ENCODE data around the gene STARD8. TPM values are rescaled to one million over a fixed set of nuclear protein-coding genes. Genes with fewer than 3 reads are reported as not detected.

The STARD8 gene
- total RNA-seq, 4 donors from 2014 or later = 14.0 to 25.4 (median 14.9) TPM

DNA sequence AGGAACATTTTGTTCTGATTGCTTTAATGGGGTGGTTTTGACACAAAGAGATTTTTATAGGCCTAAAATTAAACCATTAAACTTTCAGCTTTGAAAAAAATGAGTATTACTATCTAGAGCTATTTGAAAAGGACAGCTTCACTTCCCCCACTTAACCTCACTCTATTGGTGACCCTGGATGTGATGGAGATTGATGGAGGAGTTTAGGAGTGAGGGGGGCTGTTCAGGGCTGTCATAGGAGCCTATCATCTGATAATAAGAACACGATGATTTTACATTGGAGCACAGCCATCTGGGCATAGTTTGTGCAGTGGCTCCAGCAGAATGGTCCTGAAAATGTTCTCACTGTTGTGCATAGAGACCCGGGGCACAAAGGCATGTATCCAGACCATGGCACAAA is 110.3 kb downstream of the STARD8 start:
- TF ChIP-seq, protein P1, sequence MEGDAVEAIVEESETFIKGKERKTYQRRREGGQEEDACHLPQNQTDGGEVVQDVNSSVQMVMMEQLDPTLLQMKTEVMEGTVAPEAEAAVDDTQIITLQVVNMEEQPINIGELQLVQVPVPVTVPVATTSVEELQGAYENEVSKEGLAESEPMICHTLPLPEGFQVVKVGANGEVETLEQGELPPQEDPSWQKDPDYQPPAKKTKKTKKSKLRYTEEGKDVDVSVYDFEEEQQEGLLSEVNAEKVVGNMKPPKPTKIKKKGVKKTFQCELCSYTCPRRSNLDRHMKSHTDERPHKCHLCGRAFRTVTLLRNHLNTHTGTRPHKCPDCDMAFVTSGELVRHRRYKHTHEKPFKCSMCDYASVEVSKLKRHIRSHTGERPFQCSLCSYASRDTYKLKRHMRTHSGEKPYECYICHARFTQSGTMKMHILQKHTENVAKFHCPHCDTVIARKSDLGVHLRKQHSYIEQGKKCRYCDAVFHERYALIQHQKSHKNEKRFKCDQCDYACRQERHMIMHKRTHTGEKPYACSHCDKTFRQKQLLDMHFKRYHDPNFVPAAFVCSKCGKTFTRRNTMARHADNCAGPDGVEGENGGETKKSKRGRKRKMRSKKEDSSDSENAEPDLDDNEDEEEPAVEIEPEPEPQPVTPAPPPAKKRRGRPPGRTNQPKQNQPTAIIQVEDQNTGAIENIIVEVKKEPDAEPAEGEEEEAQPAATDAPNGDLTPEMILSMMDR (IDR thresholded peaks at IDR 0.05; ENCODE audit: low read depth) = no peak

DNA sequence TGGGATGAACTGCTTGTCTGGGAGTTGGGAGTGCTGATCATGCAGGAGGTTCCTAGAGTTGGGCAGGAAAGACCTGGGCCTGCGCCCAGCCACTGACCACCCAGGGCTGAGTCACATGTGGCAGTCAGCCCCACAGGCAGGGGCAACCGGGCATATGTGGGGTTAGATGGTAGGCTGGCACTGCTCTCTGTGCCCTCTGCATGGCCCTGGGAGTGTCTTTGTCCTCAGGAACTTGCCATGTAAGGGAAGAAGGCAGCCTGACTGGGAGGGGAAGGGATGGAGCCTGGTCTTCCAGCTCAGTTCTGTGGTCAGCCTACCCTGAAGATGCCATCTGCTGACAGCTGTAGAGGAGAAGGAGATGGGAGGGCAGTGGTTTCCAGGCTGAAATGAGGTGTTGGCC is 111.2 kb downstream of the STARD8 start:
- TF ChIP-seq, protein P1 (IDR thresholded peaks at IDR 0.05; ENCODE audit: low read depth) = no peak

DNA sequence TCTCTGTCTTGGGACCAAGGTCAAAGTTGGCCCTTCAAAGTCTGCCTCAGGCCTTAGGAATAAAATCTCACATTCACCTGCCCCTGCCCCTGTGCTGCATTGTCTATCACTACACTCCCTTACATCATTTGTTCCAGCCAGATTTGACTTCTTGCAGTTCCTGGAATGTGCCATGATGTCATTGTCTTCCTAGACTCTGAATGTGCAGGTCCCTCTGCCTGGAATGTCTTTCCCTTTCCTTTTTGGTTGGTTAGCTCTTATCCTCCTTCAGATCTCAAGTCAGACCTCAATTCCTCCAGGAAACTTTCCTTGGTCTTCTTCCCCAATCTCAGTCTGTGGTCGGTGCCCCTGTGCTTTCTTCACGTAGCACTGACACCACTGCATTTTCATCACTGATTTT is 113.6 kb downstream of the STARD8 start:
- TF ChIP-seq, protein P1 (IDR thresholded peaks at IDR 0.05; ENCODE audit: low read depth) = no peak

DNA sequence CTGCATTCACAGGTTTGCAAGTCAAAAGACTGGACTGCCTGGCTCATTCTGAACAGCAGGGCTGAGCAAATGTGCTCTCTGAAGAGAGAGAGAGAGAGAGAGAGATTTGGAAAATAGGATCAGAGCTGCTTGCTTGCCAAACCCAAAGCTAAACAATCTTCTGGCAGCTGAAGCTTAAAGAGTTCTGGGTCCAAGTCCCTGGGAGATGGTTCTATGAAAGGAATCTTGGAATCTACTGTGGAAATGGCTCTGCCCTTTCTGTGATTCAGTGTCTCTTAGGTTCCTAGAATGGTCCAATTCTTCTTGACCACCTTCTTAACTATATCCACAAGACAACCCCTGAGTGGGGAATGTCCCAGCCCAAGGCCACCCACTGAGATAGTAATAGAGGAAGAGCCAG is 115.3 kb downstream of the STARD8 start:
- TF ChIP-seq, protein P1 (IDR thresholded peaks at IDR 0.05; ENCODE audit: low read depth) = no peak

DNA sequence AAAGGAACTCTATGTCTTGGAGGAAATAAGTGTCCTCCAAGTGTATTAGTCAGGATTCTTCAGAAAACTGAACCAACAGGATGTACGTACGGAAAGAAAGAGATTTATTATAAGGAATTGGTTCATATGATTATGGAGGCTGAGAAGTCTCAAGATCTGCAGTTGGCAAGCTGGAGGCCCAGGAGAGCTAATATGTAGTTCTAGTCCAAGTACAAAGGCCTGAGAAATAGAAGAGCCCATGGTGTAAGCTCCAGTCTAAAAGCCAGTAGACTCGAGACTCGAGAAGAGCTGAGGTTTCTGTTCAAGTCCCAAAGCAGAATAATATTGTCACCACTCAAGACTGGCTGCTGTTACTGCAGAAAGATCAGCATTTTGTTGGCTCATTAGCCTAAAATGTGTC is 116.0 kb downstream of the STARD8 start:
- TF ChIP-seq, protein P1 (IDR thresholded peaks at IDR 0.05; ENCODE audit: low read depth) = no peak

Small RNA genes lying within 50 kb of the gene (small RNA-seq; reads per million reads assigned to genes)
- gene COX6CP12 = not detected

Other genes starting within 250 kb of the STARD8 start
- 10 to 100 TPM; 11.4 to 29.4 (median 17.8) TPM for gene OPHN1, start 214.2 kb upstream of the STARD8 start, total RNA-seq
- 10 to 100 TPM; 25.0 to 36.2 (median 31.3) TPM for gene YIPF6, start 148.6 kb upstream of the STARD8 start, total RNA-seq
- gene EFNB1, start 181.4 kb downstream of the STARD8 start, total RNA-seq = 10 to 100 TPM; 37.1 to 94.2 (median 37.7) TPM

All from subcutaneous adipose tissue (tissue), 4 donors.